ENCODE measurements around the gene BAG5.

The BAG5 gene

GRCh38 chr14:103546652-103547454 lies 15.6 kb downstream of the BAG5 start:
- peak; percentile 70 for DNase-seq (ENCODE audit: low read depth)

- DNase-seq (ENCODE audit: low read depth): no peak
Measured at GRCh38 chr14:103545915-103546651, 16.4 kb downstream of the BAG5 start.

GRCh38 chr14:103545219-103545914 lies 17.1 kb downstream of the BAG5 start:
- no peak for DNase-seq (ENCODE audit: low read depth)

- DNase-seq (ENCODE audit: low read depth): no peak
Measured at GRCh38 chr14:103544388-103545218, 17.9 kb downstream of the BAG5 start.

- DNase-seq (ENCODE audit: low read depth): no peak
Measured at GRCh38 chr14:103543721-103544387, 18.6 kb downstream of the BAG5 start.

GRCh38 chr14:103543140-103543539 lies 19.3 kb downstream of the BAG5 start:
- DNase-seq (ENCODE audit: low read depth): no peak

GRCh38 chr14:103542605-103543088 lies 19.8 kb downstream of the BAG5 start:
- no peak for DNase-seq (ENCODE audit: low read depth)

GRCh38 chr14:103541709-103542604 lies 20.5 kb downstream of the BAG5 start:
- DNase-seq (ENCODE audit: low read depth): no peak

- no peak for DNase-seq (ENCODE audit: low read depth)
Measured at GRCh38 chr14:103540821-103541708, 21.4 kb downstream of the BAG5 start.

GRCh38 chr14:103539056-103539825 lies 23.2 kb downstream of the BAG5 start:
- DNase-seq (ENCODE audit: low read depth): no peak

- DNase-seq (ENCODE audit: low read depth): no peak
Measured at GRCh38 chr14:103538291-103539055, 24.0 kb downstream of the BAG5 start.

- DNase-seq (ENCODE audit: low read depth): no peak
Measured at GRCh38 chr14:103537175-103537990, 25.1 kb downstream of the BAG5 start.

GRCh38 chr14:103536693-103537092 lies 25.8 kb downstream of the BAG5 start:
- DNase-seq (ENCODE audit: low read depth): no peak

GRCh38 chr14:103535891-103536565 lies 26.4 kb downstream of the BAG5 start:
- no peak for DNase-seq (ENCODE audit: low read depth)

- no peak for DNase-seq (ENCODE audit: low read depth)
Measured at GRCh38 chr14:103535081-103535890, 27.2 kb downstream of the BAG5 start.
